ENCODE results near the gene AGO4.

Gene AGO4

GRCh38 chr1:35894656-35895055, 86.8 kb downstream of the AGO4 start:
- DNase-seq (ENCODE audit: low read depth), result no peak

- DNase-seq (ENCODE audit: low read depth), result no peak
Observed at GRCh38 chr1:35899941-35900340, 92.1 kb downstream of the AGO4 start.

GRCh38 chr1:35901235-35901634, 93.4 kb downstream of the AGO4 start:
- DNase-seq (ENCODE audit: low read depth), result no peak

GRCh38 chr1:35902671-35903070, 94.9 kb downstream of the AGO4 start:
- DNase-seq (ENCODE audit: low read depth), result no peak

All from stimulated activated CD8-positive, alpha-beta memory T cell treated with anti-CD3 and anti-CD28 coated beads, Interleukin-4, amount 100 ng/mL, for 24 hours (primary cell).